ENCODE data around the gene RFTN1.

Gene RFTN1

GRCh38 chr3:16430717-16431630, 82.5 kb downstream of the RFTN1 start:
- no peak for DNase-seq (ENCODE audit: low read depth)

GRCh38 chr3:16429086-16429485, 84.4 kb downstream of the RFTN1 start:
- DNase-seq (ENCODE audit: low read depth) = no peak

- DNase-seq (ENCODE audit: low read depth) = no peak
Observed at GRCh38 chr3:16428612-16429011, 84.9 kb downstream of the RFTN1 start.

- DNase-seq (ENCODE audit: low read depth) = no peak
Observed at GRCh38 chr3:16427103-16427965, 86.2 kb downstream of the RFTN1 start.

GRCh38 chr3:16426665-16427064, 86.8 kb downstream of the RFTN1 start:
- DNase-seq (ENCODE audit: low read depth) = no peak

GRCh38 chr3:16426029-16426400, 87.5 kb downstream of the RFTN1 start:
- DNase-seq (ENCODE audit: low read depth) = no peak

- DNase-seq (ENCODE audit: low read depth) = no peak
Observed at GRCh38 chr3:16425398-16426028, 88.0 kb downstream of the RFTN1 start.

GRCh38 chr3:16423947-16424673, 89.4 kb downstream of the RFTN1 start:
- DNase-seq (ENCODE audit: low read depth) = no peak

GRCh38 chr3:16423298-16423697, 90.2 kb downstream of the RFTN1 start:
- no peak for DNase-seq (ENCODE audit: low read depth)

GRCh38 chr3:16419640-16420241, 93.8 kb downstream of the RFTN1 start:
- no peak for DNase-seq (ENCODE audit: low read depth)

- DNase-seq (ENCODE audit: low read depth) = no peak
Observed at GRCh38 chr3:16417945-16418739, 95.4 kb downstream of the RFTN1 start.

- DNase-seq (ENCODE audit: low read depth) = no peak
Observed at GRCh38 chr3:16415911-16416476, 97.5 kb downstream of the RFTN1 start.

- DNase-seq (ENCODE audit: low read depth) = no peak
Observed at GRCh38 chr3:16413321-16413720, 100.2 kb downstream of the RFTN1 start.

GRCh38 chr3:16412192-16412800, 101.2 kb downstream of the RFTN1 start:
- DNase-seq (ENCODE audit: low read depth) = no peak

GRCh38 chr3:16411441-16411840, 102.1 kb downstream of the RFTN1 start:
- no peak for DNase-seq (ENCODE audit: low read depth)

GRCh38 chr3:16410659-16411058, 102.8 kb downstream of the RFTN1 start:
- no peak for DNase-seq (ENCODE audit: low read depth)

GRCh38 chr3:16409032-16409431, 104.5 kb downstream of the RFTN1 start:
- no peak for DNase-seq (ENCODE audit: low read depth)

- no peak for DNase-seq (ENCODE audit: low read depth)
Observed at GRCh38 chr3:16407366-16407765, 106.1 kb downstream of the RFTN1 start.

- DNase-seq (ENCODE audit: low read depth) = no peak
Observed at GRCh38 chr3:16406579-16406978, 106.9 kb downstream of the RFTN1 start.

GRCh38 chr3:16406166-16406565, 107.3 kb downstream of the RFTN1 start:
- DNase-seq (ENCODE audit: low read depth) = no peak

Measured in stimulated activated CD8-positive, alpha-beta memory T cell treated with anti-CD3 and anti-CD28 coated beads, Interleukin-4, amount 100 ng/mL, for 24 hours (primary cell).